DMS79 (cell line): ENCODE data around the gene HCST.
"Not testable (repeated sequence)": the region's sequence is repeated elsewhere in the genome, so short reads cannot be mapped to it uniquely, and the experiment has no call there.

Experiments used
- DNase-seq: peaks from one replicate; lab custom pipeline; 2025; lab: John Stamatoyannopoulos, UW

HCST gene

GRCh38 chr19:35879770-35880317 is 22.5 kb upstream of the HCST start:
- DNase-seq = no peak

GRCh38 chr19:35882114-35882832 is 20.1 kb upstream of the HCST start:
- peak; percentile 31 for DNase-seq

GRCh38 chr19:35883882-35884281 is 18.4 kb upstream of the HCST start:
- DNase-seq = no peak

GRCh38 chr19:35885225-35885738 is 17.0 kb upstream of the HCST start:
- no peak for DNase-seq

- no peak for DNase-seq
These were observed 16.4 kb upstream of the HCST start for GRCh38 chr19:35885904-35886303.

GRCh38 chr19:35887197-35887596 is 15.1 kb upstream of the HCST start:
- DNase-seq = no peak

GRCh38 chr19:35888398-35888797 is 13.9 kb upstream of the HCST start:
- DNase-seq = no peak

- no peak for DNase-seq
These were observed 12.8 kb upstream of the HCST start for GRCh38 chr19:35889370-35890112.

GRCh38 chr19:35890113-35890650 is 12.1 kb upstream of the HCST start:
- DNase-seq = no peak

- not testable (repeated sequence) for DNase-seq
These were observed 10.5 kb upstream of the HCST start for GRCh38 chr19:35891819-35892218.

GRCh38 chr19:35894342-35894741 is 8.0 kb upstream of the HCST start:
- no peak for DNase-seq

GRCh38 chr19:35895911-35896642 is 6.3 kb upstream of the HCST start:
- no peak for DNase-seq

- DNase-seq = no peak
These were observed 5.7 kb upstream of the HCST start for GRCh38 chr19:35896643-35897040.

- no peak for DNase-seq
These were observed 4.5 kb upstream of the HCST start for GRCh38 chr19:35897706-35898451.

- no peak for DNase-seq
These were observed 3.9 kb upstream of the HCST start for GRCh38 chr19:35898499-35898809.

- peak; percentile 55 for DNase-seq
These were observed 2.6 kb upstream of the HCST start for GRCh38 chr19:35899547-35900214.

GRCh38 chr19:35901055-35901644 is 1.2 kb upstream of the HCST start:
- DNase-seq = no peak

GRCh38 chr19:35902870-35903475 is 644 bp downstream of the HCST start:
- DNase-seq = no peak

- peak; percentile 23 for DNase-seq
These were observed 1.3 kb downstream of the HCST start for GRCh38 chr19:35903550-35904179.
